ENCODE results near the gene CDC123.

DNA sequence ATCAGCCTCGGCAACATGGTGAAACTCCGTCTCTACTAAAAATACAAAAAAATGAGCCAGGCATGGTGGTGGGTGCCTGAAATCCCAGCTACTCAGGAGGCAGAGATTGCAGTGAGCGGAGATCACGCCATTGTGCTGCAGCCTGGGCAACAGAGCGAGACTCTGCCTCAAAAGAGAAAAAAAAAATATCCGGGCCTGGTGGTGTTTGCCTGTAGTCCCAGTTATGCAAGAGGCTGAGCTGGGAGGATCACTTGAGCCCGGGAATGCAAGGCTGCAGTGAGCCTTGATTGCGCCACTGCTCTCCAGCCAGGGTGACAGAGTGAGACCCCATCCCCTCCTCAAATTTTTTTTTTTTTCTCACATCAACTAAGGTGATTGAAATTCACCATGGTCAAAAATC, 42.8 kb downstream of the CDC123 start:
- TF ChIP-seq, protein P1, sequence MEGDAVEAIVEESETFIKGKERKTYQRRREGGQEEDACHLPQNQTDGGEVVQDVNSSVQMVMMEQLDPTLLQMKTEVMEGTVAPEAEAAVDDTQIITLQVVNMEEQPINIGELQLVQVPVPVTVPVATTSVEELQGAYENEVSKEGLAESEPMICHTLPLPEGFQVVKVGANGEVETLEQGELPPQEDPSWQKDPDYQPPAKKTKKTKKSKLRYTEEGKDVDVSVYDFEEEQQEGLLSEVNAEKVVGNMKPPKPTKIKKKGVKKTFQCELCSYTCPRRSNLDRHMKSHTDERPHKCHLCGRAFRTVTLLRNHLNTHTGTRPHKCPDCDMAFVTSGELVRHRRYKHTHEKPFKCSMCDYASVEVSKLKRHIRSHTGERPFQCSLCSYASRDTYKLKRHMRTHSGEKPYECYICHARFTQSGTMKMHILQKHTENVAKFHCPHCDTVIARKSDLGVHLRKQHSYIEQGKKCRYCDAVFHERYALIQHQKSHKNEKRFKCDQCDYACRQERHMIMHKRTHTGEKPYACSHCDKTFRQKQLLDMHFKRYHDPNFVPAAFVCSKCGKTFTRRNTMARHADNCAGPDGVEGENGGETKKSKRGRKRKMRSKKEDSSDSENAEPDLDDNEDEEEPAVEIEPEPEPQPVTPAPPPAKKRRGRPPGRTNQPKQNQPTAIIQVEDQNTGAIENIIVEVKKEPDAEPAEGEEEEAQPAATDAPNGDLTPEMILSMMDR (IDR thresholded peaks at IDR 0.05; ENCODE audit: low read depth, low read length, missing input control), result no peak
- no peak for TF ChIP-seq RXRA (IDR thresholded peaks at IDR 0.05)
- TF ChIP-seq, protein P2, sequence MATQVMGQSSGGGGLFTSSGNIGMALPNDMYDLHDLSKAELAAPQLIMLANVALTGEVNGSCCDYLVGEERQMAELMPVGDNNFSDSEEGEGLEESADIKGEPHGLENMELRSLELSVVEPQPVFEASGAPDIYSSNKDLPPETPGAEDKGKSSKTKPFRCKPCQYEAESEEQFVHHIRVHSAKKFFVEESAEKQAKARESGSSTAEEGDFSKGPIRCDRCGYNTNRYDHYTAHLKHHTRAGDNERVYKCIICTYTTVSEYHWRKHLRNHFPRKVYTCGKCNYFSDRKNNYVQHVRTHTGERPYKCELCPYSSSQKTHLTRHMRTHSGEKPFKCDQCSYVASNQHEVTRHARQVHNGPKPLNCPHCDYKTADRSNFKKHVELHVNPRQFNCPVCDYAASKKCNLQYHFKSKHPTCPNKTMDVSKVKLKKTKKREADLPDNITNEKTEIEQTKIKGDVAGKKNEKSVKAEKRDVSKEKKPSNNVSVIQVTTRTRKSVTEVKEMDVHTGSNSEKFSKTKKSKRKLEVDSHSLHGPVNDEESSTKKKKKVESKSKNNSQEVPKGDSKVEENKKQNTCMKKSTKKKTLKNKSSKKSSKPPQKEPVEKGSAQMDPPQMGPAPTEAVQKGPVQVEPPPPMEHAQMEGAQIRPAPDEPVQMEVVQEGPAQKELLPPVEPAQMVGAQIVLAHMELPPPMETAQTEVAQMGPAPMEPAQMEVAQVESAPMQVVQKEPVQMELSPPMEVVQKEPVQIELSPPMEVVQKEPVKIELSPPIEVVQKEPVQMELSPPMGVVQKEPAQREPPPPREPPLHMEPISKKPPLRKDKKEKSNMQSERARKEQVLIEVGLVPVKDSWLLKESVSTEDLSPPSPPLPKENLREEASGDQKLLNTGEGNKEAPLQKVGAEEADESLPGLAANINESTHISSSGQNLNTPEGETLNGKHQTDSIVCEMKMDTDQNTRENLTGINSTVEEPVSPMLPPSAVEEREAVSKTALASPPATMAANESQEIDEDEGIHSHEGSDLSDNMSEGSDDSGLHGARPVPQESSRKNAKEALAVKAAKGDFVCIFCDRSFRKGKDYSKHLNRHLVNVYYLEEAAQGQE (IDR thresholded peaks at IDR 0.05), result no peak
- TF ChIP-seq, protein P3, sequence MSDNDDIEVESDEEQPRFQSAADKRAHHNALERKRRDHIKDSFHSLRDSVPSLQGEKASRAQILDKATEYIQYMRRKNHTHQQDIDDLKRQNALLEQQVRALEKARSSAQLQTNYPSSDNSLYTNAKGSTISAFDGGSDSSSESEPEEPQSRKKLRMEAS (IDR thresholded peaks at IDR 0.05), result no peak
- no peak for TF ChIP-seq EGR1 (IDR thresholded peaks at IDR 0.05; ENCODE audit: low read depth in 2 of 2)
- TF ChIP-seq RAD21 (IDR thresholded peaks at IDR 0.05), result no peak
- TF ChIP-seq FOXA2 (IDR thresholded peaks at IDR 0.05), result no peak
- TF ChIP-seq TAF1 (conservative IDR thresholded peaks at IDR 0.05), result no peak
